ENCODE measurements around the gene ILRUN.
"Not testable (repeated sequence)": the region's sequence is repeated elsewhere in the genome, so short reads cannot be mapped to it uniquely, and the experiment has no call there.

The ILRUN gene

DNA sequence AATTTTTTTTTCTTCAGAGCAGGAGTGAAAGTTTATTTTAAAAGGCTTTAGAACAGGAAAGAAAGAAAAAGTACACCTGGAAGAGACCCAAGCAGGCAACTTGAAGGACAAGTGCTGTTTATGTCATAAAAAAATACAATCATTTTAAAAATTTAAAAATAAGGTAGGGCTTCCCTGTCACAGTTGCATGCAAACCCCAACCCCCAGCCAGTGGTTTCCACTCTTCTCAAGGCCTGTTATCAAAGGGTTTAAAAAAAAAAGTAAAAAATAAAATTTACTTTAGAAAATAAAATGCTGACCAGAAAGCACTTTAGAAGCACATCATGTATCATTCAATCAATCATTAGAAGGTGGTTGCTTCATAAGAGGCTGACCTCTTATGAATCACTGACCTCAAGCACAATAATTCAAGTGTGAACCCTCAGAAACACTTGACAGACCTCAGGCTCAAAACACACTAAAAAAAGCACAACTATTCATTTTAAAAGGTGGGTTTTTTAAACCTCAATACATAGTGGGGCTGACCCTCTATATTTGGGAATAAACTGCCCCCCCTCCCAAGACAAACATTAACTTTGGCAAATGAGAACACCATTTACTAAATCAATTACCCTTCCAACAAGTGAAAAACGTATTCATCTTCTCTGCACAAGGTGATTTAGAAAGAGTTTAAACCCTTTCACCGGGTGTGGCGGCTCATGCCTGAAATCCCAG lies 15.6 kb downstream of the ILRUN start:
- H3K27ac Mint-ChIP-seq: no peak overlapping the region
- peaks cover 5% of the 10 kb centered on the region for H3K36me3 Mint-ChIP-seq (ENCODE audit: low read depth)
- peaks cover 30% of the 10 kb centered on the region for H3K4me1 Mint-ChIP-seq
- H3K27me3 Mint-ChIP-seq: no peaks in the 10 kb centered on the region
- no peaks in the 10 kb centered on the region for H3K9me3 Mint-ChIP-seq
- DNase-seq (no peak), ATAC-seq (no peak)
- no peak overlapping the region for H3K4me3 Mint-ChIP-seq

DNA sequence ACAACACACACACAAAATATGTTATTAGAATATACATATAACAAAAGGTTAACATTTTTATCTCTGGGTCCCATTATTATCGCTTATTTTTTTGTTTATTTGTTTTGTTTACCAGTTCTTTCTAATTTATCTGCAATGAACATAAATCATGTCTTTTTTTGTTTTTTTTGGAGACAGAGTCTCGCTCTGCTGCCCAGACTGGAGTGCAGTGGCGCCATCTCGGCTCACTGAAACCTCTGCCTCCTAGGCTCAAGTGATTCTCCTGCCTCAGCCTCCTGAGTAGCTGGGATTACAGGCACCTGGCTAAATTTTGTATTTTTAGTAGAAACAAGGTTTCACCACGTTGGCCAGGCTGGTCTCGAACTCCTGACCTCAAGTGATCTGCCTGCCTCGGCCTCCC lies 16.3 kb downstream of the ILRUN start:
- not testable (repeated sequence) for H3K4me3 Mint-ChIP-seq; H3K27me3 Mint-ChIP-seq; ATAC-seq; H3K27ac Mint-ChIP-seq; DNase-seq; H3K9me3 Mint-ChIP-seq; H3K36me3 Mint-ChIP-seq (ENCODE audit: low read depth)
- peaks cover 35% of the 10 kb centered on the region for H3K4me1 Mint-ChIP-seq

DNA sequence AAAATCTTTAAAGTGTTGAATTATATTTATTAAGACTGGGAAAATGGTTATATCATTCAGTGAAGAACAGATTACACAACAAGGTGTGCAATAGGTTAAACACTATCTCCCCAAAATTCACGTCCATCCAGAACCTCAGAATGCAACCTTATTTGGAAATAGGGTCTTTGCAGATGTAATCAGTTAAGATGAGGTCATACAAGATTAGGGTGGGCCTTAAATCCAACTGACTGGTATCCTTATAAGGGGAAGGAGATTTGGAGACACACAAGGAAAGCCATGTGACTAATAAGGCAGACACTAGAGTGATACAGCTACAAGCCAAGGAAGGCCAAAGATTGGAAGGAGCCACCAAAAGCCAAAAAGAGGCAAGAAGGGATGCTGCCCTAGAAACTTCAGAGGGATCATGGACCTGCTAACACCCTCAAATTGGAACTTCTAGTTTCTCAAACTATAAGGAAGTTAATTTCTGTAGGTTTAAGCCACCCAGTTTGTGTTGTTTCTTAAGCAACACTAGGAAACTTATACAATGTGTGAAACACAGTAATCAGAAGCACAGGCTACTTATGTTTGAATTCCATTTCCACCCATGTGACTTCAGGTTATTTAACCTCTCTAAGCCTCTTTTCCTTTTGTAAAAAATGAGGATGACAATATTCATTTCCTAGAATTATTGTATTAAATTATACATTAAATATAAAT lies 16.9 kb downstream of the ILRUN start:
- peaks cover 37% of the 10 kb centered on the region for H3K4me1 Mint-ChIP-seq
- no peaks in the 10 kb centered on the region for H3K27me3 Mint-ChIP-seq
- H3K36me3 Mint-ChIP-seq (ENCODE audit: low read depth): peaks cover 3% of the 10 kb centered on the region
- no peak overlapping the region for H3K4me3 Mint-ChIP-seq
- no peak overlapping the region for H3K27ac Mint-ChIP-seq
- H3K9me3 Mint-ChIP-seq: no peaks in the 10 kb centered on the region
- DNase-seq (no peak), ATAC-seq (no peak)

DNA sequence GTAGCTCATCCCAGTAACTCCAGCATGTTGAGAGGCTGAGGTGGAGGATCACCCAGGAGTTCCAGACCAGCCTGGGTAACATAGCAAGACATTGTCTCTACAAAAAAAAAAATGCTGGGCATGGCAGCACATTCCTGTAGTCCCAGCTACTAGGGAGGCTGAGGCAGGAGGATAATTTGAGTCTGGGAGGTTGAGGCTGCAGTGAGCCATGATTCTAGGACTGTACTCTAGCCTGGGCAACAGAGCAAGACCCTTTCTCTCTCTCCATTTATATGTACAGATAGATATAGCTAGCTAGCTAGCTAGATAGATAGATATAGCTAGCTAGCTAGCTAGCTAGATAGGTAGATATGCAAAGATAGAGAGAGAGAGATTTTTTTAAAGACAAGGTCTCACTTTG lies 20.4 kb downstream of the ILRUN start:
- Mint-ChIP-seq H3K4me3 (no peak overlapping the region), H3K27ac (peak overlapping the region; percentile 36), H3K36me3 (ENCODE audit: low read depth) (peaks cover 5% of the 10 kb centered on the region), H3K27me3 (no peaks in the 10 kb centered on the region), H3K9me3 (no peaks in the 10 kb centered on the region), H3K4me1 (peaks cover 63% of the 10 kb centered on the region)
- DNase-seq: no peak
- ATAC-seq: no peak

DNA sequence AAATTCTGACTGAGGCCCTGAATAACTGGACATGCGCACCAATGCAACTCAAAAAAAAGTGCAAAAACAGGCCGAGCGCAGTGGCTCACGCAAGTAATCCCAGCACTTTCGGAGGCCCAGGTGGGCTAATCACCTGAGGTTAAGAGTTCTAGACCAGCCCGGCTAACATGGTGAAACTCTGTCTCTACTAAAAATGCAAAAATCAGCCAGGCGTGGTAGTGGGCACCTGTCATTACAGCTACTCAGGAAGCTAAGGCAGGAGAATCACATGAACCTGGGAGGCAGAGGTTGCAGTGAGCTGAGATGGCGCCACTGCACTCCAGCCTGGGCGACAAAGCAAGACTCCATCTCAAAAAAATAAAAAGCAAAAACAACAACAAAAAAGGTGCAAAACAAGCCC lies 21.6 kb downstream of the ILRUN start:
- H3K4me3 Mint-ChIP-seq: not testable (repeated sequence)
- H3K4me1 Mint-ChIP-seq: peaks cover 68% of the 10 kb centered on the region

DNA sequence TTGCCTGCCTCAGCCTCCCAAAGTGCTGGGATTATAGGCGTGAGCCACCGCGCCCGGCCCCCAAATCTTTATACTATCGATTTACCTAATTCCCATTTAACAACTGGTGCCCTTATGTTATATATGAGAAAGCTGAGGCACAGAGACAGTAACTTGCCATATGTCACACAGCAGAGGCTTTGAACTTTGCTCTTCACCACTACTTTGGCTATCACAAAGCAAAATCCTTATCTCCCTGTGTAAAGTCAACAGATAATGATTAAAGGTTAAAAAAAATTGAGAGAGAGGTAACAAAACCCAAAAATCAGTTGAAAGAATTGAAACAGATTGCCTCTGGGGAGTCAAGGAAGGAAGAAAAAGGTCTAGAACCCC lies 22.3 kb downstream of the ILRUN start:
- ATAC-seq: no peak
- H3K4me1 Mint-ChIP-seq: peaks cover 68% of the 10 kb centered on the region
- H3K4me3 Mint-ChIP-seq: peak overlapping the region; percentile 30

More for the DNA sequence above, 21.6 kb downstream of the ILRUN start:
- H3K27me3 Mint-ChIP-seq; H3K9me3 Mint-ChIP-seq; DNase-seq; ATAC-seq; H3K36me3 Mint-ChIP-seq (ENCODE audit: low read depth): not testable (repeated sequence)
- peak overlapping the region; percentile 83 for H3K27ac Mint-ChIP-seq

DNA sequence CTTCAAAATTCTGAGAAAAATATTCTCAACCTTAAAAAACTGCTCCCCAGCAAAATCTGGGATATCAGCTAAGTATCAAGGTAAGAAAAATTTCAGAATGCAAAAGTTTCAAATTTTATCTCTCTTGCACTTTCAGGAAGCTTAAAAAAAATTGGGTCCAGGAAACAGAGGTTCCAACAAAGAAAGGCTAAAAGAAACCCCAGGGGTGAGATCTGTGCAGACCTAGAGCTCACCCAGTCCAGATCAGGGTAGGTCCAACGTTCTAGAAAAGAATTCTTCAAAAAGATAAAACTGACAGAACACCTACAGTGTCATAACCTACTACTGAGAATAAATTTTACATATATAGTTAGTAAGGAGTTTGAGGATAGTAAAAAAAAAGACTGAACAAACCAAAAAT lies 23.5 kb downstream of the ILRUN start:
- Mint-ChIP-seq H3K9me3 (no peaks in the 10 kb centered on the region), H3K4me3 (peak overlapping the region; percentile 74), H3K27me3 (no peaks in the 10 kb centered on the region), H3K4me1 (peaks cover 67% of the 10 kb centered on the region), H3K27ac (peak overlapping the region; percentile 83), H3K36me3 (ENCODE audit: low read depth) (peaks cover 7% of the 10 kb centered on the region)
- DNase-seq (no peak), ATAC-seq (no peak)

More for the DNA sequence above, 22.3 kb downstream of the ILRUN start:
- Mint-ChIP-seq H3K36me3 (ENCODE audit: low read depth) (peaks cover 5% of the 10 kb centered on the region), H3K27me3 (no peaks in the 10 kb centered on the region), H3K27ac (peak overlapping the region; percentile 83), H3K9me3 (no peaks in the 10 kb centered on the region)
- no peak for DNase-seq

DNA sequence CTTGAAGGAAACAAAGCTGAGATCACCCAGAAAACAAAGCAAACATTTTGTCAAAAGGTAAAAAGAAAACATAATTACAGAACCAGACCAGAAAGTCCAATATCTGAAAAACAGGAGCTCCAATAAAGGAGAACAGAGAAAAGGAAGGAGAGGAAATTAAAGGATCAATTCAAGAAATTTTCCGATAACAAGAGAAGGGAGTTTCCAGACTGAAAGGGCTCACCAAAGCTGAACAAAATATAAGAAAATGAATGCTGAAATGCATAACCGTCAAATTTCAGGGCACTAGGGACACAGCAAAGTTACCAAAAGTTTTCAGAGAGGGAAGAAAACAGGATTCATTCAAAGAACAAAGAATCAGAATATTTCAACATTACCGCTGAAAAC lies 23.9 kb downstream of the ILRUN start:
- Mint-ChIP-seq H3K9me3 (no peaks in the 10 kb centered on the region), H3K36me3 (ENCODE audit: low read depth) (peaks cover 6% of the 10 kb centered on the region), H3K4me3 (peak overlapping the region; percentile 74), H3K27me3 (no peaks in the 10 kb centered on the region), H3K27ac (peak overlapping the region; percentile 83), H3K4me1 (peaks cover 67% of the 10 kb centered on the region)
- DNase-seq: no peak
- no peak for ATAC-seq

DNA sequence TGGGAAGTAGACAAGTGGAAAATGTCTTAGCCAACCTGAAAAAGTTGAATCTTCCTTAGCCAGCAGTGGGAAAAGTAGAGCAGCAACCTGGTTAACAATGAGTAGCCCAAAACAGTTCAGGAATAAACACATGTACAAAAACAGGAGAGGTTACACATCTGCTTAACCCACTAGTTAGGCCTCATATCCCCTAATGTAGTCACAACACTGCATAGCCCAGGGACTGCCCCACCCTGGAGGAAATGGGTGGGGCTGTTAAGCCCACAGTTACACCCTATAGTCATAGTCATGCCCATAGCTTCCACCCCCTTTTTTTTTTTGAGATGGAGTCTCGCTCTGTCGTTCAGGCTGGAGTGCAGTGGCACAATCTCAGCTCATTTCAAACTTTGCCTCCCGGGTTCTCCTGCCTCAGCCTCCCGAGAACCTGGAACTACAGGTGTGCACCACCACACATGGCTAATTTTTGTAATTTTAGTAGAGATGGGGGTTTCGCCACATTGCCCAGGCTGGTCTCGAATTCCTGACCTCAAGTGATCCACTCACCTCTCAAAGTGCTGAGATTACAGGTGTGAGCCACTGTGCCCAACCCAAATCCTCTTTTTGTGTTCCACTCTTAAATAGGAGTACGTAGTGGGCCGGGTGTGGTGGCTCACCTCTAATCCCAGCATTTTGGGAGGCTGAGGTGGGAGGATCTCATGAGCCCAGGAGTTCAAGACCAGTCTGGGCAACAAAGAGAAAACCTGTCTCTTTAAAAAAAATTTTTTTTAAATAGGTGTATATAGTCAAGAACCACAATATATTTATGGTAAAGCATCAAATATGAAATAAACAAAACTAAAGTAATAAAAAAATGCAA lies 24.5 kb downstream of the ILRUN start:
- H3K36me3 Mint-ChIP-seq (ENCODE audit: low read depth): peaks cover 4% of the 10 kb centered on the region
- no peaks in the 10 kb centered on the region for H3K9me3 Mint-ChIP-seq
- ATAC-seq (peak; percentile 100), DNase-seq (peak; percentile 65)
- H3K4me3 Mint-ChIP-seq: peak overlapping the region; percentile 74
- no peaks in the 10 kb centered on the region for H3K27me3 Mint-ChIP-seq
- peaks cover 68% of the 10 kb centered on the region for H3K4me1 Mint-ChIP-seq
- peak overlapping the region; percentile 83 for H3K27ac Mint-ChIP-seq

DNA sequence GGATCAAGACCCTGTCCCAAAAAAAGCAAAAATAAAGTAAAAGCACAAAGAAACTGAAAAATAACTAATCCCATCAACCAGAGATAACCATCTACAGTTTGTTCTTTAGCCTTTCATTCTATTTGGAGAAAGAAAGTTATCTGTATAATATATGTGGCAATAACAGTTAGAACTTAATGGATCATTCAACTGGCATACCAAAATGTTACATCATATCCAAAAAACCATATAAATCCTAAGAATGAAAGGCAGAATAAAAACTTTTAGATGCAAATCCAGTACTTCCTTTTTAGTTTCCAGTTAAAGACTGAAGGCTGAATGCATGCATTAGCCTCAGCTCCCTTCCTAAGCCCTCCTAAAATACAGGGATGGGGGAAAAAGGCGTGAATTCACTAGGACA lies 25.2 kb downstream of the ILRUN start:
- peak overlapping the region; percentile 74 for H3K4me3 Mint-ChIP-seq
- no peaks in the 10 kb centered on the region for H3K27me3 Mint-ChIP-seq
- H3K4me1 Mint-ChIP-seq: peaks cover 69% of the 10 kb centered on the region

DNA sequence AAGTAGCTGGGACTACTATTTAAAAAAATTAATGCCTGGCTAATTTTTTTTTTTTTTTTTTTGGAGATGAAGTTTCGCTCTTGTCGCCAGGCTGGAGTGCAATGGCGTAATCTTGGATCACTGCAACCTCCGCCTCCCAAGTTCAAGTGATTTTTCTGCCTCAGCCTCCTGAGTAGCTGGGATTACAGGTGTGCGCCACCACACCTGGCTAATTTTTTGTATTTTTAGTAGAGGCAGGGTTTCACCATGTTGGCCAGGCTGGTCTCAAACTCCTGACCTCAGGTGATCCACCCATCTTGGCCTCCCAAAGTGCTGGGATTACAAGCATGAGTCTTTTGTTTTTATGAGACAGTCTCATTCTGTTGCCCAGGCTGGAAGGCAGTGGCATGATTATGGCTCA lies 27.8 kb downstream of the ILRUN start:
- not testable (repeated sequence) for H3K36me3 Mint-ChIP-seq (ENCODE audit: low read depth); H3K4me3 Mint-ChIP-seq; H3K27me3 Mint-ChIP-seq; DNase-seq; H3K27ac Mint-ChIP-seq; ATAC-seq; H3K9me3 Mint-ChIP-seq
- peaks cover 61% of the 10 kb centered on the region for H3K4me1 Mint-ChIP-seq

More for the DNA sequence above, 25.2 kb downstream of the ILRUN start:
- Mint-ChIP-seq H3K9me3 (no peaks in the 10 kb centered on the region), H3K36me3 (ENCODE audit: low read depth) (peaks cover 4% of the 10 kb centered on the region), H3K27ac (peak overlapping the region; percentile 83)
- no peak for DNase-seq
- no peak for ATAC-seq

DNA sequence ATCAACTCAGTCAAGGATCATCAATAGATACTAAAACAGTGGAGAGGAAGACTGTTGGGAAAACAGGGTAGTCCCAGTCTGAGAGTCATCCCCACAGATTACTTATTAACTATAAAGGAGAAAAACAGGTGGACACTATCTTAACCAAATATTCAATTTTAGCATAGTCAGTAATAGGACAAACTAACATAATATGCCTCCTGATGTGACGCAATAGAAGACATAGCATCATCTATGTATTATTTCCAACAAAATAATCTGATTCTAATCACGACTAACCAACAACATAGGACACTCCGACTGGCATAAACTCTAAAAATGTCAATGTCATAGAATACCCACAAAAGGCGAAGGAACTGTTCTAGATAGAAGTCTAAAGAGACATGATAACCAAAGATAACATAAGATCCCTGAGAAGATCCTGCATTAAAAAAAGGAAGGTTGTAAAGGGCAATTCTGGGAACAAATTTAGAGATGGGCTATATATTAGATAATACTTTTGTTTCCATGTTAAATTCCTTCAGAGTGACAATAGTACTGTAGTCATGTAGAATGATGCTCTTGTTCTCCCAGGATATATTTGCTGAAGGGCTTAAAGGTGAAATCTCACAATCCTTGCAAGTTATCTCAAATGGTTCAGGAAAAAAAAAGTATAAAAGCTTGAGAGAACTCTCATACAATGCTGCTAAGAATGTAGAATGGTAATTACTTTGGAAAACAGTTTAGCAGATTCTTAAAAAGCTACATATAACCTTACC lies 28.9 kb downstream of the ILRUN start:
- no peaks in the 10 kb centered on the region for H3K27me3 Mint-ChIP-seq
- no peak overlapping the region for H3K27ac Mint-ChIP-seq
- H3K9me3 Mint-ChIP-seq: no peaks in the 10 kb centered on the region
- peaks cover 59% of the 10 kb centered on the region for H3K4me1 Mint-ChIP-seq
- peaks cover 9% of the 10 kb centered on the region for H3K36me3 Mint-ChIP-seq (ENCODE audit: low read depth)
- no peak overlapping the region for H3K4me3 Mint-ChIP-seq
- DNase-seq (no peak), ATAC-seq (no peak)

DNA sequence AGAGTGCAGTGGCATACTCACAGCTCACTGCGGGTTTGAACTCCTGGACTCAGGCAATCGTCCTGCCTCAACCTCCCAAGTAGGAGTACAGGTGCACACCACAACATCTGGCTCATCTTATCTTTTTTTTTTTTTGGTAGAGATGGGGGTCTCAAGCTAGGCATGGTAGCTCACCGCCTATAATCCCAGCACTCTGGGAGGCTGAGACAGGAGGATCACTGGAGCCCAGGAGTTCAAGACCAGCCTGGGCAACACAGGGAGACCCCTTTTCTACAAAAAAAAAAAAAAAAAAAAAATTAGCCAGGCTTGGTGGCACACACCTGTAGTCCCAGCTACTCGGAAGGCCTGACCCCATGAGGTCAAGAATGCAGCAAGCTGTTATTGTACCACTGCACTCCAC lies 31.5 kb downstream of the ILRUN start:
- ATAC-seq (no peak), DNase-seq (no peak)
- H3K9me3 Mint-ChIP-seq: no peaks in the 10 kb centered on the region
- no peaks in the 10 kb centered on the region for H3K27me3 Mint-ChIP-seq
- H3K27ac Mint-ChIP-seq: peak overlapping the region; percentile 93
- H3K4me3 Mint-ChIP-seq: no peak overlapping the region
- H3K36me3 Mint-ChIP-seq (ENCODE audit: low read depth): peaks cover 19% of the 10 kb centered on the region
- peaks cover 49% of the 10 kb centered on the region for H3K4me1 Mint-ChIP-seq

DNA sequence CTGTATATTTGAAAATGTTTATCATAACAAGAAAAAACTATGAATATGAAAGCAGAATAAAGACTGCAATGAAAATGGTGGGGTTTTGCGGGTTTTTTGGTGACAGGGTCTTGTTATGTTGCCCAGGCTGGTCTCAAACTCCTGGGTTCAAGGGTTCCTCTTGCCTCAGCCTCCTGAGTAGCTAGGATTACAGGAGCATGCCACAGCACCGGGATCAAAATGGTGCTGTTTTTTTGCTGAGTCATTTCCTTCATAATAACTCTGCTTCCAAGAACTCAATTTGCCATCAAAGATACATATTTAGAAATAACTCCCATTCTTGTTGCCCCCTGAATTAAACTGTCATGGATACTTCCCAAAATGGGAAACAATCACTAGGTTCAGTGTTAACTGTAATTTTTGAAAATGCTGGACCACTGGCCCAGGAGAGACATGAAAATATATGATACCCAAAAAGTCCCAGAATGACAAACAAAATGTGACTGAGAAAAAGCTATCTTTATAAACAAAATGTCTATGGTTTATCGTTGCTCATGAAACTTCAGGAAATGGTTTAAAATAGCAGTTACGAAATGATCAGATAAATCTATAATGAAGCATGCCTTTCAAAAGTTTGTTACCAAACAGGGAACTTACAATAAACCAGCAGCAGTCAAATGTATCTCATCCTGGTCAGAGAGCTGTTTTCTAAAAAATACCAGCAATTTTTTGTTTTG lies 32.2 kb downstream of the ILRUN start:
- Mint-ChIP-seq H3K4me3 (no peak overlapping the region), H3K27ac (peak overlapping the region; percentile 93), H3K9me3 (no peaks in the 10 kb centered on the region), H3K4me1 (peaks cover 47% of the 10 kb centered on the region), H3K36me3 (ENCODE audit: low read depth) (peaks cover 19% of the 10 kb centered on the region), H3K27me3 (no peaks in the 10 kb centered on the region)
- DNase-seq (no peak), ATAC-seq (no peak)
